H1 (cell line): Measurements from ENCODE around the gene CTNS. TPM values are rescaled to one million over a fixed set of nuclear protein-coding genes. Genes with fewer than 3 reads are reported as not detected.

Experiments
- polyA plus RNA-seq, 7 experiments: library from polyadenylated mRNA; depleted of rRNA in 3 of 7; stranded (reverse) in 5 of 7; unstranded in 2 of 7; fragments of >200 nt in 5 of 7; fragments of 200-250 nt in 2 of 7; gene quantifications; 1 replicate in 5 of 7; 2 replicates in 1 of 7; 4 replicates in 1 of 7; pipeline versions ENCODE4 v1.2.1 to v1.2.3, GENCODE V29; 2011 to 2013; ENCODE audit warnings: missing spikeins in 2 of 7, mixed read lengths in 2 of 7
- total RNA-seq: library from RNA; stranded (reverse); fragmentation: NEBNext Ultra II Directional; extraction: Animal tissue kit (Norgen Biotek cat#: 25700); gene quantifications from 2 replicates; pipeline ENCODE4 v1.2.1, GENCODE V29; 2021

Gene CTNS
- total and polyA plus RNA-seq, 2 of the 8 experiments (the other 6 are each of a cell fraction or from before 2014, with no cell fraction given), result 11.6 to 12.9 TPM

Other genes with a start within 250 kb of the CTNS start
- gene OR1E1, start 238.3 kb upstream of the CTNS start, total RNA-seq, result not detected in 2 replicates
- gene OR1E1, start 238.3 kb upstream of the CTNS start, polyA plus RNA-seq (2011; rRNA removed), result not detected in 2 replicates
- not detected in 2 replicates for gene OR3A3, start 225.4 kb upstream of the CTNS start, total RNA-seq
- gene OR3A3, start 225.4 kb upstream of the CTNS start, polyA plus RNA-seq (2011; rRNA removed), result not detected in 2 replicates
- gene OR1E2, start 202.9 kb upstream of the CTNS start, total RNA-seq, result not detected in 2 replicates
- not detected in 2 replicates for gene OR1E2, start 202.9 kb upstream of the CTNS start, polyA plus RNA-seq (2011; rRNA removed)
- not detected in 2 replicates for gene SPATA22, start 164.9 kb upstream of the CTNS start, total RNA-seq
- 0.06 TPM in 1 of 2 replicates, not detected in the other for gene SPATA22, start 164.9 kb upstream of the CTNS start, polyA plus RNA-seq (2011; rRNA removed)
- gene ASPA, start 160.8 kb upstream of the CTNS start, total RNA-seq, result not detected in 2 replicates
- gene ASPA, start 160.8 kb upstream of the CTNS start, polyA plus RNA-seq (2011; rRNA removed), result 0.03 TPM in 1 of 2 replicates, not detected in the other
- 0.40 and 0.56 TPM in 2 replicates for gene TRPV3, start 78.9 kb upstream of the CTNS start, total RNA-seq
- 1.0 and 1.1 TPM in 2 replicates for gene TRPV3, start 78.9 kb upstream of the CTNS start, polyA plus RNA-seq (2011; rRNA removed)
- 2.5 and 3.0 TPM in 2 replicates for gene TRPV1, start 27.3 kb upstream of the CTNS start, total RNA-seq
- gene TRPV1, start 27.3 kb upstream of the CTNS start, polyA plus RNA-seq (2011; rRNA removed), result 3.0 and 3.5 TPM in 2 replicates
- 36.7 and 37.3 TPM in 2 replicates for gene SHPK, start 510 bp upstream of the CTNS start, total RNA-seq
- gene SHPK, start 510 bp upstream of the CTNS start, polyA plus RNA-seq (2011; rRNA removed), result 28.6 and 35.5 TPM in 2 replicates
- 81.8 and 83.5 TPM in 2 replicates for gene TAX1BP3, start 31.8 kb downstream of the CTNS start, total RNA-seq
- gene TAX1BP3, start 31.8 kb downstream of the CTNS start, polyA plus RNA-seq (2011; rRNA removed), result 65.3 and 87.8 TPM in 2 replicates
- 81.5 and 86.5 TPM in 2 replicates for gene EMC6, start 32.1 kb downstream of the CTNS start, total RNA-seq
- gene EMC6, start 32.1 kb downstream of the CTNS start, polyA plus RNA-seq (2011; rRNA removed), result 193 and 201 TPM in 2 replicates
- 15.5 and 15.6 TPM in 2 replicates for gene P2RX5, start 59.4 kb downstream of the CTNS start, total RNA-seq
- gene P2RX5, start 59.4 kb downstream of the CTNS start, polyA plus RNA-seq (2011; rRNA removed), result 12.0 and 14.2 TPM in 2 replicates
- 29.4 and 29.5 TPM in 2 replicates for gene HASPIN, start 87.1 kb downstream of the CTNS start, total RNA-seq
- 7.8 and 12.0 TPM in 2 replicates for gene HASPIN, start 87.1 kb downstream of the CTNS start, polyA plus RNA-seq (2011; rRNA removed)
- gene ITGAE, start 164.4 kb downstream of the CTNS start, total RNA-seq, result 23.2 and 24.5 TPM in 2 replicates
- 25.5 and 43.1 TPM in 2 replicates for gene ITGAE, start 164.4 kb downstream of the CTNS start, polyA plus RNA-seq (2011; rRNA removed)
- 46.1 and 47.9 TPM in 2 replicates for gene NCBP3, start 209.5 kb downstream of the CTNS start, total RNA-seq
- gene NCBP3, start 209.5 kb downstream of the CTNS start, polyA plus RNA-seq (2011; rRNA removed), result 16.5 and 19.6 TPM in 2 replicates